ENCODE measurements around the gene NINJ2. TPM values are rescaled to one million over a fixed set of nuclear protein-coding genes. Genes with fewer than 3 reads are reported as not detected.

NINJ2 gene
- total RNA-seq, 2 donors from 2014 or later, result 3.3 to 5.5 TPM

DNA sequence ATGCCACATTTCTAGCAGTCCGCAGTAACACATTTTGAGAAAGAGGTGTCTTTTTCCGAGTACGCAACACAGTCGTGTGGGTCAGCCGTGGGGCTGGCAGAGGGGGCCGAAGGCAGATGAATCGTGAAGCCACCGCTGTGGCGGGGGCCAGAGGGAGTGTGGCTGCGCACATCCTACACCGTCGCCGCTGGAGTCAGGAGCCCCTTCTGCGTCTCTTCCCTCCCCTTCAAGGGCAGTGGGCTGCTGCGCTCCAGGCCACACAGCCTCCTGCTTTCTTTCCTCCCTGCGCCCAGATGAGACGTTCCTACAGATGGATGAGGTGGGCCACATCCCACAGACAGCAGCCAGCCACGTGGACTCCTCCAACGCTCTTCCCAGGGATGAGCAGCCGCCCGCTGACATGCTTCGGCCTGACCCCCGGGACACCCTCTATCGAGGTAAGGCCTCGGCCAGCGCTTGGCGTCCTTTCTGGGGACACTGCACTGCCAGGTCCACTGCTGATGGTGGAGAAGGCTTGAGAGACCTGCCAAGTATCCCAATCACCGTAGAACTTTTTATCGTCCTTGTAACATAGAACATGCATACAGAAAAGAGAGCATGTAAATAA lies 113.7 kb downstream of the NINJ2 start:
- DNase-seq, result no peak
- intact Hi-C loops (cut with DNase I, micrococcal nuclease), result loop anchor here (5.0 kb wide), 2 partner anchors 102 to 107 kb away; no protein-coding TSS in a partner anchor
- no peak for ATAC-seq

GRCh38 chr12:547883-548470 lies 115.3 kb downstream of the NINJ2 start:
- ATAC-seq (no peak), DNase-seq (no peak)
- intact Hi-C loops (cut with DNase I, micrococcal nuclease), result loop anchor here (5.0 kb wide), 2 partner anchors 101 to 106 kb away; no protein-coding TSS in a partner anchor

GRCh38 chr12:546920-547845 lies 116.1 kb downstream of the NINJ2 start:
- DNase-seq (peak; percentile 48 to 70), ATAC-seq (peak; percentile 83)
- intact Hi-C loops (cut with DNase I, micrococcal nuclease), result loop anchor here (5.0 kb wide), 2 partner anchors 100 to 105 kb away; no protein-coding TSS in a partner anchor

DNA sequence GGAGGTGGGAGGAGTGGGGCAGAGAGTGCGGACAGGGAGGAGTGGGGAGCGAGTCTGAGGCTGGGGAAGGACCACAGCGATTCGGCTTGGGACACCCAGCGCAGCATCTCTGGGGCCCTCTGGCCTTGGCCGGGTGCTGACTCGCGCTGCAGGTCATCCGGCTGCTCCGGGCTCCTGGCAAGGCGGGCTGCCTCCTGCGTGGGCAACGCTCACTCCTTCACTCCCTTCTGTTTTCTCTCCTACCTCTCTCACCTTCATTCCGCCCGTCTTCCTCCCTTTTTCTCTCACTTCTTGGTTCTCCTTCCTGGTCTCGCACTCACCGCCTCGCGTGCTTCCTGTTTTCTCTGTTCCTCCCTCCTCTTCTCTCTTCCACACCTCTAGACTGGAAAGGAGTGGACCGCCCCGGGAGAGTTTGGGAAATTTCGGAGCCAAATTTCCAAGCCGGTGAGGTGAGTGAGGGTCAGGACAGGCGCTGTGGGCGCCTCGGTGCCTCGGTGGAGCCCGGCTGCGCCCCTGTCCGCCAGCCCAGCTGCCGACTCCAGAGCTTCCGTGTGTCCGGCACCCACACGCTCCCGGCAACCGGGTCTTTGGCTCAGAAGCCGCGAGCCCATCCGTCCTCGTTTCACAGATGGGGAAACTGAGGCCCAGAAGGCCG lies 116.9 kb downstream of the NINJ2 start:
- intact Hi-C loops (cut with DNase I, micrococcal nuclease), result loop anchor here (5.0 kb wide), 2 partner anchors 99 to 104 kb away; no protein-coding TSS in a partner anchor
- ATAC-seq (peak; percentile 11), DNase-seq (no peak)

DNA sequence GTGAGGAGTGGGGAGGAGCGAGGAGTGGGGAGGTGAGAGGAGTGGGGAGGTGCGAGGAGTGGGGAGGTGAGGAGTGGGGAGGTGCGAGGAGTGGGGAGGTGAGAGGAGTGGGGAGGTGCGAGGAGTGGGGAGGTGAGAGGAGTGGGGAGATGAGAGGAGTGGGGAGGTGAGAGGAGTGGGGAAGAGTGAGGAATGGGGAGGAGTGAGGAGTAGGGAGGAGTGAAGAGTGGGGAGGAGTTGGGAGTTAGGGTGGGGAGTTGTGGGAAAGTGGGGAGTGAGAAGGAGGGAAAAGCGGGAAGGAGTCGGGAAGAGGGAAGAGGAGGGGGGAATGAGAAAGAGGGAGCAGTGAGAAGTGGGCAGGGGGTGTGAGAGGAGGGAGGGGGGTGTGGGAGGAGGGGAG lies 117.4 kb downstream of the NINJ2 start:
- no peak for ATAC-seq
- intact Hi-C loops (cut with DNase I, micrococcal nuclease), result loop anchor here (5.0 kb wide), 2 partner anchors 99 to 104 kb away; no protein-coding TSS in a partner anchor
- DNase-seq, result no peak

GRCh38 chr12:544941-545635 lies 118.2 kb downstream of the NINJ2 start:
- no peak for DNase-seq
- intact Hi-C loops (cut with DNase I, micrococcal nuclease), result loop anchor here (5.0 kb wide), 2 partner anchors 98 to 103 kb away; no protein-coding TSS in a partner anchor
- ATAC-seq, result no peak

GRCh38 chr12:544142-544541 lies 119.1 kb downstream of the NINJ2 start:
- DNase-seq (no peak), ATAC-seq (no peak)
- intact Hi-C loops (cut with DNase I, micrococcal nuclease), result no loop called here

DNA sequence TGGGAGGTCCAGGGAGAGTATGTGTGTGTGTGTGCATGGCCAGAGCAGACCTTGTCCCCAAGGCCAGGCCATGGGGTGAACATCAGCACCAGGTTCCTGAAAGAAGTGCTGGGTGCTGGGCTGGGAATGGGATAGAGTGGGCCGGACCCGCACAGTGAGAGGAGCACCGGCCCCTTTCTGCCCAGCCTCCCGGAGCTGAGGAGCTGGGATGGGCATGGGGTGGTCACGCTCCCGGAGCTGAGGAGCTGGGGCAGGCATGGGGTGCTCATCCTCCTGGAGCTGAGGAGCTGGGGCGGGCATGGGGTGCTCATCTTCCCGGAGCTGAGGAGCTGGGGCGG lies 120.2 kb downstream of the NINJ2 start:
- DNase-seq (no peak), ATAC-seq (no peak)
- intact Hi-C loops (cut with DNase I, micrococcal nuclease), result no loop called here

GRCh38 chr12:542395-543113 lies 120.7 kb downstream of the NINJ2 start:
- no peak for ATAC-seq
- no peak for DNase-seq
- intact Hi-C loops (cut with DNase I, micrococcal nuclease), result no loop called here

DNA sequence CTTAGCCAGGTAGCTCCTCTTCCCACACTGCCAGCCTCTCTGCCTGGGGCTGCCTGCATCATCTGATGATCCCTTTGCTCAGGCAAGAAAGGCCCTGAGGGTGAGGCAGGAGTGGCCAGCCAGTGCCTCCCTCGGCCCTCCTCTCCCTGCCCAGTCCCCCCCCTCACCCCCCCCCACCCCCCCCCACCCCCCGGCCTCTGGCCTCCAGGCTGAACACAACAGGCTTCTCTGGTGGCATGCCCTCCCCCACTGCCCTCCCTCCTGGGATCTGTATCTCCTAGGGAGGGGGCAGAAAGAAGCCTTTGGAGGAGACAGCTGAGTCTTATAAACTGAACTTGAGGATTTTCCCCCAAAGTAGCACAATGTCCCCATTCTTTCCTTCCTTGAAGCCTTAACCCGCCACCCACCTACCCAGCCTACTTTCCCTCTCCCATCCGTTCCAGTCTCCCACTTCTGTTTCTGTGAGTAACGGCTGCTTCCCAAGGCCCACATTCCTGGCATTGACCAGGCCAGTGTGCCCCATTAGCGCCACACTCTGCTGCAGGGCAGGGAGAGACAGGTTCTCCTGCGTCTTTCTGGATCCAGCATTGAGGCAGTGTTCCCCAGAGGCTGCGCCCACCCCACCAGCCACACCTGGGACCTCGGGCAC lies 121.4 kb downstream of the NINJ2 start:
- ATAC-seq (no peak), DNase-seq (no peak)
- intact Hi-C loops (cut with DNase I, micrococcal nuclease), result no loop called here

DNA sequence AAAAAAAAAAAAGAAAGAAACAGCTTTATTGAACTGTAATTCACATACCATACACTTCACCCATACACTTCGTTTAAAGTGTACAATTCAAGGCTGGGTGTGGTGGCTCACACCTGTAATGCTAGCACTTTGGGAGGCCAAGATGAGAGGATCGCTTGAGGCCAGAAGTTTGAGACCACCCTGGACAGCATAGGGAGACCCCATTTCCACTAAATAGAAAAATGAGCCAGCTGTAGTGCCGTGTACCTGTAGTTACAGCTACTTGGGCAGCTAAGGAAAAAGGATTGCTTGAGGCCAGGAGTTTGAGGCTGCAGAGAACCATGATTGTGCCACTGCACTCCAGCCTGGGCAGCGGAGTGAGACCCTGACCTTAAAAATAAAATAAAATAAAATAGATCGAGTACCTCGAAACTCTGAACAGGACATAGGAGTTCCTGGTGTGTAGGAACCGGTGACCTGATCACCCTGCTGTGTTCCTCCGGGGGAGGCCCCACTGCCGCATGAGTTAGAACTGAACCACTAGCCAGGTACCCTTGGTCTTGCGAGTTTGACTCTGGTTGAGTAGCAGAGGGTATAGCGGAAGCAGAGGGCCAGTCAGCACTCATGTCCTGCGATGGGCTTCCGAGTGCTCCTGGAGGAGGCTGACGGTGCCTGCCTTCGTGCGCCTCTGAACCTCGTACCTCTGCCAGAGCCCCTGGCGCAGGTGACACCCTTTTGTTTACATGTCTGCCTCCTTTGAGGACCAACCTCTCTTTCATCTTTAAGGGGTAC lies 123.5 kb downstream of the NINJ2 start:
- DNase-seq (no peak), ATAC-seq (peak; percentile 55)
- intact Hi-C loops (cut with DNase I, micrococcal nuclease), result no loop called here

DNA sequence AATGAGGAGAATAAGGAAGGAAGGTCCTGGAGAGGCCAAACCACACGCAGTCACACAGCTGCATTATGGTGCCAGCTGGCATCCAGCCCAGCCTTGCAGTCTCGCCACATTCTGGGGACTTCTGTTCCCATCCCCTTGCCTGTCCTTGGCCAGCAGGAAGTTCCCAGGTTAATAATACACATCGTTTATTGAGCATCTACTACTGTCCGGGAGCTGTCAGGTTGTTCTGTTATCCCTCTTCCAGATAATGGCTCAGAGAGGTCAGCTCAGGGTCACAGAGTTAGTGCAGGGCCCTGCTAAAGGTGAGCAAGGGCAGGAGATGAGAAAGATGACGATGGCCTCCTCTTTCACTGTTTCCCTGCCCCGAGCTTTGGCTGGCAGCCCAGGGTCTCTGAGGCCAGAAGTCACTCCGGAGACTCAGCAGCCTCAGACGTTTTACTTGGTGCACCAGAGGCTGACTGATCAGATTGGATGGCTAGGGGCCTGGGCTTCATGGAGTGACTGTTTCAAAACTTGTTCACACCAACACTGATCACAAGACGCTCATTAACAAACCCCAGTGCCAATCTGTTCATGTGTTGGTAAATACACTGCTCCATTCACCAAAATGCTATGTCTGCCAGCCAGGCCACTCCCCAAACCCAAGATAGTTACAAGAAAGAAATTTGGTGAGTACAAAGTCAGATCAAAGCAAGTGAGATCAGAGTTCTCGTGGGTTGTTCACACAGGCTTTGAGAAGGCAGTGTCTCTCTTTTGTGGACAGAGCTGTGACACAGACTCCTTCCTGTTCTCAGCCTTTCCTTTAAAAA lies 124.3 kb downstream of the NINJ2 start:
- intact Hi-C loops (cut with DNase I, micrococcal nuclease), result no loop called here
- DNase-seq, result peak; percentile 90 to 92
- peak; percentile 65 for ATAC-seq

DNA sequence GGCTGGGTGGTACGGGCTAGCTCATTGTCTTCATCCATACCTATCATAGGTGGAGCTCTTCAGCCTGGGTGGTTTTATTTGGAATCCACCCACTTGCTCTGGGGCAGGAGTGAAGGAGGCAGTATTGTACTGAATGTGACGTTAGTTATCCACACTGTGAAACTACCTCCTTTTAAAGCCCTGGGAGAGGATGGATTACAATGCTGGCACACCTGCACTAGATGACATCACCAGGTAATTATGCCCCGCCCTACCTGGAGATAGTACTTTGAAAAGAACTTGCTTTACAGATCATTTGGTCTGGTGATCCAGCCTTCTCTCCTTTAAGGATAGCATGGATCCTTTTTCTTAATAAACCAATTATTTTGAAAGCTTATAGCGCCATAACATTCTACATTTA lies 125.5 kb downstream of the NINJ2 start:
- DNase-seq (peak; percentile 75 to 81), ATAC-seq (peak; percentile 77)
- intact Hi-C loops (cut with DNase I, micrococcal nuclease), result no loop called here

DNA sequence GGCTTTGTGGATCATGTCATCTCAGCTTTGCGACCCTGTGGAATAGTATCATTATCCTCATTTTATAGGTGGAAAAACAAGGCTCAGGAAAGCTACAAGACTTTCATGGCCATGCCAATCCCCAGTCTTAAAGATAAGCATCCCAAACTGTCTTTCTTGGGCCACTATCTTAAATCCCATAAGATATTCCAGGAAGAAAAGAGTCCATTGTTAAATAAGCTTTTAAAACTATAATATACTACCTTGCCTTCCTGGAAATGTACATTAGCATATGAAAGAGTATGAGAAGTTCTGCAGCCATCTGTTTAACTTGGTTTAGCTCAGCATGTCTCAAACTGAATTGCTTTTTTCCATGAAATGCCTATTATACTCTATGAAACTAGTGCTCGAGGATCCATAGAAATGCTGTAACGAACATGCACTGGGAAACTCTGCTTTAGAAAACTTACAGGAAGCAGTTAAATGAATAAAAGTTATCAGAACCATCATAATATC lies 126.4 kb downstream of the NINJ2 start:
- intact Hi-C loops (cut with DNase I, micrococcal nuclease), result no loop called here
- ATAC-seq, result no peak
- DNase-seq, result no peak

- ATAC-seq (no peak), DNase-seq (no peak)
- intact Hi-C loops (cut with DNase I, micrococcal nuclease), result no loop called here
Measured at GRCh38 chr12:535396-535795, 127.8 kb downstream of the NINJ2 start.

DNA sequence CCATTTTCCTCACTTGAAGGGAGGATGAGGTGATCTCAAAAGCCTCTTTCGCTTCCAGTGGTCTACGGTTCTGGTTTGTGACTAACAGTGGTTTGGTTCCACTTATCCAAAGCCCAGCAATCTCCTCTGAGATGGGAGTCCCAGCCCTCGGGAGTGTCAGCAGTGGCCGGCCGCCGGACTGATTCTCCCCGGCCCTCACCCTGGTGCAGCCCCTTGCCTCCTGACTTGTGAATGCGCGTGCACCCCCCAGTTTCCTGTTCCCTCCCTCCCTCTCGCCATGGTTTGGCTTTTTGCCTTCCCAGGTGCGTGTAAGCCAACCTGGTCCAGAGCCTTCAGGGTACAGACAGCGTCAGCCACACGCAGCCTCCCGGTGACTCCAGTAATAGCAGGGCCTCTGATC lies 129.0 kb downstream of the NINJ2 start:
- intact Hi-C loops (cut with DNase I, micrococcal nuclease), result no loop called here
- DNase-seq, result no peak
- no peak for ATAC-seq
